Measurements from ENCODE around the gene ATP11A. TPM values are rescaled to one million over a fixed set of nuclear protein-coding genes. Genes with fewer than 3 reads are reported as not detected.

The ATP11A gene
- total and polyA plus RNA-seq, 8 donors: 9.3 to 51.0 (median 30.5) TPM

- H3K4me3 ChIP-seq: no peak overlapping the region
- no peak overlapping the region for H3K27ac ChIP-seq
- WGBS, 2 donors: 66 to 67% methylated on average over 16 of the region's 16 CpGs
- ATAC-seq (no peak), FAIRE-seq (no peak), DNase-seq (no peak)
- intact Hi-C loops (cut with DNase I): no loop called here
- peaks cover 7 to 12% (median 9%) of the 10 kb centered on the region in 3 donors for H3K4me1 ChIP-seq
- H3K9me3 ChIP-seq: no peaks in the 10 kb centered on the region
- TF ChIP-seq CTCF (IDR thresholded peaks at IDR 0.05): no peak
- H3K36me3 ChIP-seq: no peaks in the 10 kb centered on the region
- no peaks in the 10 kb centered on the region for H3K27me3 ChIP-seq
Observed at GRCh38 chr13:112713517-112714253, 23.8 kb downstream of the ATP11A start.

- no peaks in the 10 kb centered on the region for H3K9me3 ChIP-seq
- no peak for FAIRE-seq
- H3K36me3 ChIP-seq: no peaks in the 10 kb centered on the region
- DNase-seq: no peak
- WGBS, 2 donors: 94 to 97% methylated on average over 23 of the region's 23 CpGs
- no peak overlapping the region for H3K27ac ChIP-seq
- no peak for TF ChIP-seq CTCF (IDR thresholded peaks at IDR 0.05)
- intact Hi-C loops (cut with DNase I): no loop called here
- ATAC-seq: no peak
- no peaks in the 10 kb centered on the region for H3K27me3 ChIP-seq
- H3K4me1 ChIP-seq: peaks cover 7 to 12% (median 9%) of the 10 kb centered on the region in 3 donors
- H3K4me3 ChIP-seq: no peak overlapping the region
Observed at GRCh38 chr13:112714376-112715174, 24.7 kb downstream of the ATP11A start.

- intact Hi-C loops (cut with DNase I): no loop called here
- no peaks in the 10 kb centered on the region for H3K9me3 ChIP-seq
- peaks cover 7 to 12% (median 9%) of the 10 kb centered on the region in 3 donors for H3K4me1 ChIP-seq
- DNase-seq (no peak), ATAC-seq (no peak), FAIRE-seq (no peak)
- WGBS, 2 donors: 60 to 76% methylated on average over 5 of the region's 5 CpGs
- no peak for TF ChIP-seq CTCF (IDR thresholded peaks at IDR 0.05)
- H3K27me3 ChIP-seq: no peaks in the 10 kb centered on the region
- no peak overlapping the region for H3K27ac ChIP-seq
- H3K36me3 ChIP-seq: no peaks in the 10 kb centered on the region
- H3K4me3 ChIP-seq: no peak overlapping the region
Observed at GRCh38 chr13:112715210-112715609, 25.4 kb downstream of the ATP11A start.

GRCh38 chr13:112715715-112716460 lies 26.1 kb downstream of the ATP11A start:
- 63 to 68% methylated on average over 12 to 13 of the region's 13 CpGs for WGBS, 2 donors
- no peak for TF ChIP-seq CTCF (IDR thresholded peaks at IDR 0.05)
- FAIRE-seq (no peak), DNase-seq (no peak), ATAC-seq (no peak)
- H3K4me1 ChIP-seq: peaks cover 7 to 12% (median 9%) of the 10 kb centered on the region in 3 donors
- no peak overlapping the region for H3K27ac ChIP-seq
- no peaks in the 10 kb centered on the region for H3K9me3 ChIP-seq
- H3K4me3 ChIP-seq: no peak overlapping the region
- no peaks in the 10 kb centered on the region for H3K27me3 ChIP-seq
- intact Hi-C loops (cut with DNase I): no loop called here
- no peaks in the 10 kb centered on the region for H3K36me3 ChIP-seq

Measured in pancreas (tissue), 10 donors.